NCI-H446 (cell line): ENCODE measurements around the gene TPMT.
"Not testable (repeated sequence)": the region's sequence is repeated elsewhere in the genome, so short reads cannot be mapped to it uniquely, and the experiment has no call there.

ENCODE experiments used
- DNase-seq, 2 experiments: peaks; one replicate each; lab custom pipeline; 2025; lab: John Stamatoyannopoulos, UW

Gene TPMT

DNA sequence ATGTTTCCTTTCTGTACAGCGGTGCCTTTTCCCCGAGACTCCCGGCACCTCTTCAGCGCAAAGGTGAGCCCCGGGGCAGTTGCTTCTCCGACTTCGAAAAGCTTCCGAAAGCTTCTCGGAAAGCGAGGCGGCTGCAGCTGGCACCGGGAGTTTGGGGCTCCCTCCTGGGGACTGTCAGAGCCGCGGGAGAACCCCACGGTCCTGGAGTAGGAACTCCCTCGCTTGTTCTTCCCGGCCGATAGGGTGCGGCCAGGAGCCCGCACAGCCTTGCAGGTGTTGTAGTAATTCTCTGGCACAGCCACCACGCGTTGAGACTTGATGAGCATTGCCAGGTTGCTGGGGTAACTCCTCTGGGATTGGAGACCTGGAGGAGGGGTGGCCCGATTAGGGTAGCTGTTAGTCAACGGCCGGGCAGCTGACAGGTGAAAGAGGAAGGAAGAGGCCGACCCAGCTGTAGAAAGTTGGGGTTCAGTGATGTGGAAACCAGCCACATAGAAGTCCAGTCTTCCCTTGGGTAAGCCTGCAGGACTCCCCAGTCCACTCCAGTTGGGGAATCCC is 1.1 kb upstream of the TPMT start:
- peak in 1 of 2 experiments; percentile 38 for DNase-seq

DNA sequence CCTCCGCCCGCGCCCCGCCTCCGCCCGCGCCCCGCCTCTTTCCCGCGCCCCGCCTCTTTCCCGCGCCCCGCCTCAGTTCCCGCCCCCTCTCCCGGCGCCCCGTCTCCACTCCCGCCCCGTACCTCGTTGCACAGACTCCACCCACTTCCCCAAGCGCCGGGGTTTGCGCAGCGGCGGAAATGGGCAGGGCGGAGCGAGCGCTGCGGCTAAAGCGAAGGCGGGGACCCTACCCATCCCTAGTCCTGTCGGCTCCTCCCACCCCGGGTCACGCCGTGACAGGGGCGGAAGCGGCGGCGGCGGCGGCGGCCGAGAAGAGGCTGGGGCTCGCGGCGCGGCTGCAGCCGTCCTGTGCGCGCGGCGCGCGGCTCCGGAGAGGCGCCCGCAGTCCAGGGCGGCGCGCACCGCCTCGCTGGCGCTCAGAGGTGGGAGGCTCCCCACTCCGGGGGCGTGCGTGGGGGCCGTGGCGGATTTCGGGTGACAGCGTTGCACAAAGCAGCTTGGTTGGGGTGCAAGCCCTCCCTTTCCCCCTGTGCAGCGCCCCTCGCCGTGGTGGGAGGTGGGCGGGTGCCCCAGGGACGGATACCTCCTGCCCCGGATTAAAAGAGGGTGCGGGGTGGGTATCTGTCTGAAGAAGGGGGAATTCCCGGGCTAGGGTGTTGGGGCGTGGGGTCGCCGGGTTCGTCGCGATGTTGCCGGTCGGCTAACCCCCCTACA is 430 bp upstream of the TPMT start, which contains the start of gene KDM1B:
Gene KDM1B (plus strand): TSS at position 273 of the 714 bp plus-strand sequence. CDS start 4,474 bp downstream, outside the sequence.
- peak; percentile 92 to 97 for DNase-seq

GRCh38 chr6:18153311-18153703 is 1.6 kb downstream of the TPMT start:
- DNase-seq: no peak

- DNase-seq: no peak
These were observed 3.1 kb downstream of the TPMT start for GRCh38 chr6:18151801-18152200.

DNA sequence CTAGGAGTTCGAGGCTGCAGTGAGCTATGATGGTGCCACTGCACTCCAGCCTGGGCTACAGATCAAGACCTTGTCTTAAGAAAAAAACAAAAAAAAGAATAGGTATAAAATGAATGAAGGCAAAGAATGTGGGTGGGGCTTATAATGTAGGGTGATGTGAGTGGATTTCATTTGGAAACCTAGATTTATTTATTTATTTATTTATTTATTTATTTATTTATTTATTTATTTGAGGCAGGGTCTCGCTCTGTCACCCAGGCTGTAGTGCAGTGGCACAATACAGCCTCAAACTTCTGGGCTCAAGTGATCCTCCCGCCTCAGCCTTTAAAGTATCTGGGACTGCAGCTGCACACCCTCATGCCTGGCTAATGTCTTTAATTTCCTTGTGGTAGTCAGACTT is 3.5 kb downstream of the TPMT start:
- not testable (repeated sequence) for DNase-seq

DNA sequence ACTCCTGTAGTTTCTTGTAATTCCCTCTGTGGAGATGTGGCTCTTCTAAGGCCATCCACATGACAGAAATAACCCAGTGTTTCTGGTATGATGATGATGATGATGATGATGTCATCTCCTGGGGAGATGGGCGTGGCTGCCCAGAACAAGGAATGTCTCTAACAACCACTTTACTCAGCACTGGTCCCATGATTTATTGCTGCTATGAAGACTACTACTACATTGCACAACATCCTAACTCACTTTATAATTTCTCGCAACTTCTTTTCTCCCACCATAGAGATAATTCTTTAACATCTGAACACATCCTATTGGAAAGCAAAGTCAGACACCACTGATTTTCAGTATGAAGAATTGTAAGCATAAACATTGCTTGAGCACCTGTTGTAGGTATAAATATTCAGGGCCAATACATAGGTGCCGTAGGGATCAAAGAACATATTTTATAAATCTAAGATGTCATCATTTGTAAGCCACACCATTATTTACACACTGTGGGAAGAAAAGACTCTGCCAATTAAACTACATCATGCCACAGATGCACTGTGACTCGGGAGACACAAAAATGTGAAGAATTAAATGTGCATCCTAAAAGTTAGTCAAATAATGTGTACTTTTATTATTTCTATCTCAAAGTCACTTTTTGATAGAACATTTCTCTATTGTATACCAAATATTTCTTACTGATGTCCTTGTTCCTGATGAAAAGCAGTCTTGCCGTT is 6.4 kb downstream of the TPMT start:
- no peak for DNase-seq

GRCh38 chr6:18147616-18148015 is 7.3 kb downstream of the TPMT start:
- no peak for DNase-seq

GRCh38 chr6:18147160-18147559 is 7.7 kb downstream of the TPMT start:
- DNase-seq: no peak

DNA sequence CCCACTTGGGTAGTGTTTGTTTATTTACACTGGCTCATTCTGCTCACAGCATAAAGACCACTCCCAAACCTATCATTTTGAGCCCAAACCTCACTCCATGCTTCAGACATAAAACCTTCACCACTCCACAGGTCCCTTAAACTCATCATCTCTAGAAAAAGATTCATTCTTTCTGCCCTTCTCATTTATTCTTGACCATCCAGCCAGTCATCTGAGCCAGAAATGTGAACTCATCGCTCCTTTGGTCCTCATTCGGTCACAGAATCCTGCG is 12.4 kb downstream of the TPMT start:
- no peak for DNase-seq

DNA sequence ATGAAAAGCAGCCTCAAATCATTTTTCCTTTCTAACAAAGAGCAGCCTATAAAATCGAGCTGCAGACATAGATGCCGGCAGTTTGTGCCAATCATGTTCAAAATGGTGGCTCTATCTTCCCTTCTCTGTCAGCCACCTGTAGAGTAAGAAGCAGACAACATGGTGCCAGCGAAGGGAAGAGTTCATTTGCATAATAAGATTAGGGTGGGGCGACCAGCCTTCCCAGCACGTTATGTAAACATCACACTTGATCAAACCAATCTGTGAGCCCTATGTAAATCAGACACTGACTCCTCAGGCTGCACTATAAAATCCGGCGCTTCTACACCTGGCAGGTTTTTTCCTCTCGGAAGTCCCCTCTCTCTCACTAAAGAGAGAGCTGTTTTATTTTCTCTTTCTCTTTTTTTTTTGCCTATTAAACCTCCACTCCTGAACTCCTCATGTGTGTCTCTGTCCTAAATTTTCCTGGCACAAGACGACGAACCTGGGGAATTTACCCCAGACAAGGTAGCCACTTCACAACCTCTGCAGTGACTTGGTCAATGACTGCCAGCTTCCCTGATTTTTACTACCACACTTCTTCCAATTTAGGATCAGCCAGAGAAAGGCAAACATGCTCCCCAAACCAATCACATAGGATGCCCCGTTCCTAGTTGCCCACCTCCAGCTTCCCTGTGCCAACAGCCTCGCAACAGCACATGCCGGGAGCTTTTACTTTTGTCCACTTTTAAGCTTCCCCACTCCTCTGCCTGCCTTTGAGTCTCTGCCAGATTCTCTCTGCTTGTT is 12.9 kb downstream of the TPMT start:
- DNase-seq: no peak

DNA sequence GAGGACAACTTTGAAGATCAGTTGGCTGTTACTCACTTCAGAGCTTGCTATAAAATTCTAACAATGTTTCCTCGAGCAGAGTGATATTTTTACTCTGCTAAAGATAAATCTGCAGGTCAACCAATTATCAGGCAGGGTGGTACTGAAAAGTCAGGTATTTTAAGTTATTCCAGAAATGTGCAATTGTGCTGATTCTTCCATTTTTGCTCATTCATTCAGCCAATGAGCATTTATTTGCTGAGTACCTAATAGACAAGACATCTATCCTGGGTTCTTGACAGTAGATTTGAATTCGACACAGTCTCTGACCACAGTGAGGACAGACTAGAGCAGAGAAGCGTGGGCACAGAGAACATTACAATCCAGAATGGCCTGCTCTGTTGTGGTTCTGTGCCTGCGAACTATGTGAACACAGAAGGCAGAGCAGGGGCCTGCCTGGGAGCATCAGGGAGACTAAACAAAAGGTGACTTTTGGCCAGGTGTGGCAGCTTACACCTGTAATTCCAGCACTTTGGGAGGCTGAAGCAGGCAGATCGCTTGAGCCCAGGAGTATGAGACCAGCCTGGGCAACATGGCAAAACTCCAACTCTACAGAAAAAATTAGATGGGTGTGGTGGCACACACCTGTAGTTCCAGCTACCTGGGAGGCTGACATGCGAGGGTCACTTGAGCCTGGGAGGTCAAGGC is 14.8 kb downstream of the TPMT start:
- DNase-seq: no peak

DNA sequence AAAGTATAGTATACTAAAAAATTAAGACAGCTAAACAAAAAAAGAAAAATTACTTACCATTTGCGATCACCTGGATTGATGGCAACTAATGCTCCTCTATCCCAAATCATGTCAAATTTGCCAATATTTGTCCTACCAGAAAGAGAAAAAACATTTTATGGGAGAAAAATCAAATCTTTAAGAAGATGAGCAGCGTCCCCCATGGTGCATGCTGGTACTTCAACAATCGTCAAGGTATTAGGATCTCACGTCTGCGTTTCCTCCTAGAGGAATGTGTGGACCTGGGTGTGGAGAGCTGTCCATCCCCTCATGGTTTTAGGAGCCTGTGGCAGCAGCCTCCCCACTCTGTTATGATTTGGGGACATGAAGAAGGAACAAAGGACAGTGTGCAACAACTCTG is 16.0 kb downstream of the TPMT start:
- no peak for DNase-seq

- DNase-seq: no peak
These were observed 18.6 kb downstream of the TPMT start for GRCh38 chr6:18136260-18136659.

GRCh38 chr6:18135171-18135570 is 19.7 kb downstream of the TPMT start:
- DNase-seq: no peak

DNA sequence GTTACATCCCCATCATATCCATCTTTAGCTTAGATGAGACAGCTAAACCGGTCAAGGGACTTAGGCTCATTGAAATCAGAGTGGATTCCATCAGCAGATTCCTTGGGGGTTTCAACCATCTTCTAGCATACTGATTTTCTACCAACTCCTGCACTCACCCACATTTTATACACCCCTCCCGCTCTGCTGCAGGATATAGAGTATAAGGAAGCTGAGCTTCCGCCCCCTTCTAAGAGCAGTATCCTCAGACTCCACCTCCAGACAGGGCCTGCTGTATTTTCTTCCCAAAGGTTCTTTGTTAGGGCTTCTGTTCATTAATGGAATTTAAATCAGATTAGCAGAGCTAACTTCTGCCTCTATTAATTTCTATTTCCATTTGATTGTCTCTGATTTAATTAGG is 22.5 kb downstream of the TPMT start:
- DNase-seq: no peak

DNA sequence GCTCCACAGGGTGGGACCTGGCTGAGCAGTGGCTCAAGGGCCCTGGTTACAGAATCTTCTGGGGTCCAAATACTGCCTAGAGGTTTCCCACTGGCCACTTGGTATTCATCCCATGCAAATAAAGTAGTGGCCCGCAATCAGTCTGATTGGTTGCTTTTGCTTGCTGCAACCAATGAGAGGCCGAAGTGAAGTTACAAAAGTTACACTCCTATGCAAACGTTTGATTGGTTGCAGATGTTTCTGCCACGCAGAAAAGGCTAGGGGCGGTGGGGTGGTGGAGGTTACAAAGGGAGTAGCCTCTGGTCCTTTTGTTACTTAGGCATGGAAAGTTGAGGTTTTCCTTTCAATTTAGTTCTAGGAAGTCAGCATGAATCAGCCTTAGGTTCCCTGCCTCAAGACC is 28.8 kb downstream of the TPMT start:
- no peak for DNase-seq

DNA sequence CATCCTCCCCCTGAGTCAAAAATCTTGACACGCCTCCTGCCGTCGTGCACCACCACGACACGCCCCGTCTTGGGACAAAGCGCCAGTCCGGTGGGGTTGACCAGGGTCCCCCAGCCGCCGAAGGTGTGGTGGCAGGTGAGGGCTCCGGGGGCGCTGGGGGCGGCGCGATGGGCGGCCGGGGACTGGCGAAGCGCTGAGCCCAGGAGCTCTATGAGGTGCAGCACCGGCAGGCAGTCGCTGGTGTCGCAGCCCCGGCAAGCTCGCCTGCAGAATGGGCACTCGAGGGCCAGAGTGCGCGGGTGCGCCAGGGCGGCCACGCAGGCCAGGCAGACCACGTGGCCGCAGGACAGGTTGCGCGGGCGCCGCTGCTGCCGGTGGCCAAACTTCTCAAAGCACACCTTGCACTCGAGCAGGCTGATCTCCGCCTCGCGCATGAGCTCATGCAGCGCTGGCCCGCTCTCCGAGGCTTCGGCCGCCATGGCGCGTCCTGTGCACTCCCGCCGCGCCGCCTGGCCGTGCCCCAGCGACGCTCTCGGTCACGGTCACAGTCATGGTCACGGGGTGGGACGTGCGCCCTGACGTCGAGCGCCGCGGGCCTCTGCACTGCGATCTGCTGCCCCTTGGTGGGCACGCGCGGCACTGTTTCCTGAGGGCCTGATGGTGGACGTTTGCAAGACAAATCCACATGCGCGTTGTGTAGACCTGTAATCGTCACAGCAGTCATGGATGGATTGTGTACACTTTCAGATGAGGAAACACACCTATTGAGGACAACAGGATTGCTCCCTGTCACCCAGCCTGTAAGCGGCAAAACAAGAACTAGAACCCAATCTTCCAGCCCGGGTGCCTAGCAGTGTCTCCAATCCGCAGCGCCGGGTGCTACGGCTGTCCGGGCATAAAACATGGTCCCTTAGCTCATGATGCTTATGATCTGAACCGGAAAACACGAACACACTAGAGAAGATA is 32.5 kb downstream of the TPMT start, which contains the start of gene NHLRC1:
Gene NHLRC1 (minus strand): TSS at position 550 of the 966 bp plus-strand sequence. CDS start 71 bp downstream, at position 479.
- DNase-seq: peak in 1 of 2 experiments; percentile 37

DNA sequence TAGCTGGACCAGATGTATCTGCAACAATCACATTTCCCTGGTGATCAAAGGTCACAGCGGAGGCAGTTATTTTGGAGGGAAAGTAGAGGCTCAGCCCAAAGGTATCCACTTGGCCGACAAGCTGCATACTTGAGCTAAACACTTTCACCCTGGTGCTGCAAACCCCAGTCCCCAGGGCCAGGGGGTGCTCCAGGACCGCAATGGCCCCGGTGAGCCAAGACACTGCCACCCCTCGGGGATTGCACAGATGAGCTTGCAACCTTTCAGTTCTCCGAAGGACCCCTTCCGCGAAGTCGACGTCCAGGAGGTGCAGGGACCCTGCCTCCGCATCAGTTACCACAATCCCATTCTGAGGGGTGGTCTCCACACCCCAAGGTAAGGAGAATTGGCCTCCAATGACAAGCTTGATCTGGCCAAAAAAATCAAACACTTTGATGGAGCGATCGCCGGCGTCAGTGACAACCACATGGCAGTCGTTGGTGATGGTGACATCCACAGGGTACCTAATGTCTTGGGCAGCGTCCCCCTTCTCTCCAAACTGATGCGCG is 33.2 kb downstream of the TPMT start:
- DNase-seq: no peak

DNA sequence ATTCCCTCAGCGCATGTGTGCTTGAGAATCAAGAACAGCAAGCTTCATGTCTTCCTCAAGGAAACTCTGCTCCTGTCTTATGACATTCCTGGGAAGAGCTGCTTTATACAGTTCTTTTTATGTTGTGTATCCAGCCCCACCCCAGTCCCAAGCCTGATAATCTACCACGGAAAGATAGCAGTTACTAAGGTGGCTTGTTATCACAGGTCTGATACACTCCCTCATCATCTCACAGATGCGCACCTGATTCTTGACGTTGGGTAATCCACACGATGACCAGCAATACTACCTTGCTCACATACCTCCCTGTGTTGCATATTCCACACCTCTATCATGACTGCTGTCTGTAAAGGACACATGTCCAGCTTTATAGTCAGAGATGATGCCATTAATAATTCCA is 35.6 kb downstream of the TPMT start:
- DNase-seq: no peak

GRCh38 chr6:18118330-18118729 is 36.5 kb downstream of the TPMT start:
- DNase-seq: peak; percentile 87 to 92
